Type B pancreatic cell (in vitro differentiated cells): Measurements from ENCODE around the gene CCL7. TPM values are rescaled to one million over a fixed set of nuclear protein-coding genes. Genes with fewer than 3 reads are reported as not detected.

Source experiments
- DNase-seq: peaks from one replicate; pipeline ENCODE4 v3.0.0; 2021; ENCODE audit warnings: mixed read lengths; ENCODE audit not compliant: unreplicated experiment; ENCODE audit errors: extremely low spot score
- H3K27ac Mint-ChIP-seq: 2 replicates; pipeline ENCODE4 v1.8.0; 2021; ENCODE audit warnings: mild to moderate bottlenecking, mixed read lengths
- H3K27me3 Mint-ChIP-seq: 2 replicates; pipeline ENCODE4 v1.8.0; 2021; ENCODE audit warnings: mixed read lengths
- H3K36me3 Mint-ChIP-seq: 2 replicates; pipeline ENCODE4 v1.8.0; 2021; ENCODE audit warnings: mixed read lengths
- H3K4me1 Mint-ChIP-seq: one replicate; pipeline ENCODE4 v1.8.0; 2021; ENCODE audit warnings: mixed read lengths; ENCODE audit not compliant: unreplicated experiment
- H3K4me3 Mint-ChIP-seq: 2 replicates; pipeline ENCODE4 v1.8.0; 2021; ENCODE audit warnings: mild to moderate bottlenecking, mixed read lengths
- H3K9me3 Mint-ChIP-seq: 2 replicates; pipeline ENCODE4 v1.8.0; 2021; ENCODE audit warnings: mixed read lengths
- total RNA-seq: library from RNA; stranded (reverse); gene quantifications from 2 replicates; pipeline ENCODE4 v1.2.1, GENCODE V29; 2021; ENCODE audit warnings: low replicate concordance
- TF ChIP-seq, protein P1 (sequence below): fragments of 200-600 bp; sonication (generic); conservative IDR thresholded peaks from 2 replicates; pipeline ENCODE4 v1.5.0; 2021; ENCODE audit warnings: antibody characterized with exemption, mild to moderate bottlenecking

CCL7 gene
- total RNA-seq, 1 donor from 2014 or later = not detected

DNA sequence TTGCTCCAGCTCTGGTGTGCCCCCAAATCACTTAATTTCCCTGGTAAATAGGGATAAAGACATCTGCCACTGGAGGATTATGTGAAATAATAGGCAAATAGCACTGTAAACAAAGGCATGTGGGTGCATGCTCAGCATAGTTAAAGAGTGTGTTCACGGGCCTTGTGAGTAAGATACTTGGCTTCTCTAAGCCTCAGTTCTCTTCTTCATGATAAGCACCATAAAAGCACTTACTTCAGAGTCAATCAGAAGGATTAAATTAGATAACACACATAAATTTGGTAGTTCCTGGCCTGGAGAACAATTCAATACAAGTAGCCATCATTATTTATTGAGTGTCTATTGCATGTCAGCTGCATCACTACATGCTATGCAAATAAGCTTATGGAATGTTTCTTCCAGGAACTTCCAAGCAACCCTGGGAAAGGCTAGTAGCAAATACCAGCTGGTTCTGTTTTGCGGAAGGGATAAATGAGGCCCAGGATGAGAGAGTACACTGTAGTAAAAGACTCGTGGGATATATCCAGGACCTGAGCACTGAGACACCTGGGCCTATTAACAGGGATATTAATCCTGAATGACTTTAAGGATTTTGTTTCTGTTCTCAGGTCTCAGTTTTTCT, 30.0 kb downstream of the CCL7 start:
- H3K9me3 Mint-ChIP-seq = no peaks in the 10 kb centered on the region
- H3K27ac Mint-ChIP-seq = no peak overlapping the region
- H3K4me1 Mint-ChIP-seq = no peaks in the 10 kb centered on the region
- H3K27me3 Mint-ChIP-seq = no peaks in the 10 kb centered on the region
- TF ChIP-seq, protein P1, sequence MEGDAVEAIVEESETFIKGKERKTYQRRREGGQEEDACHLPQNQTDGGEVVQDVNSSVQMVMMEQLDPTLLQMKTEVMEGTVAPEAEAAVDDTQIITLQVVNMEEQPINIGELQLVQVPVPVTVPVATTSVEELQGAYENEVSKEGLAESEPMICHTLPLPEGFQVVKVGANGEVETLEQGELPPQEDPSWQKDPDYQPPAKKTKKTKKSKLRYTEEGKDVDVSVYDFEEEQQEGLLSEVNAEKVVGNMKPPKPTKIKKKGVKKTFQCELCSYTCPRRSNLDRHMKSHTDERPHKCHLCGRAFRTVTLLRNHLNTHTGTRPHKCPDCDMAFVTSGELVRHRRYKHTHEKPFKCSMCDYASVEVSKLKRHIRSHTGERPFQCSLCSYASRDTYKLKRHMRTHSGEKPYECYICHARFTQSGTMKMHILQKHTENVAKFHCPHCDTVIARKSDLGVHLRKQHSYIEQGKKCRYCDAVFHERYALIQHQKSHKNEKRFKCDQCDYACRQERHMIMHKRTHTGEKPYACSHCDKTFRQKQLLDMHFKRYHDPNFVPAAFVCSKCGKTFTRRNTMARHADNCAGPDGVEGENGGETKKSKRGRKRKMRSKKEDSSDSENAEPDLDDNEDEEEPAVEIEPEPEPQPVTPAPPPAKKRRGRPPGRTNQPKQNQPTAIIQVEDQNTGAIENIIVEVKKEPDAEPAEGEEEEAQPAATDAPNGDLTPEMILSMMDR = no peak
- H3K36me3 Mint-ChIP-seq = no peaks in the 10 kb centered on the region
- no peak for DNase-seq
- H3K4me3 Mint-ChIP-seq = peak overlapping the region; percentile 15

DNA sequence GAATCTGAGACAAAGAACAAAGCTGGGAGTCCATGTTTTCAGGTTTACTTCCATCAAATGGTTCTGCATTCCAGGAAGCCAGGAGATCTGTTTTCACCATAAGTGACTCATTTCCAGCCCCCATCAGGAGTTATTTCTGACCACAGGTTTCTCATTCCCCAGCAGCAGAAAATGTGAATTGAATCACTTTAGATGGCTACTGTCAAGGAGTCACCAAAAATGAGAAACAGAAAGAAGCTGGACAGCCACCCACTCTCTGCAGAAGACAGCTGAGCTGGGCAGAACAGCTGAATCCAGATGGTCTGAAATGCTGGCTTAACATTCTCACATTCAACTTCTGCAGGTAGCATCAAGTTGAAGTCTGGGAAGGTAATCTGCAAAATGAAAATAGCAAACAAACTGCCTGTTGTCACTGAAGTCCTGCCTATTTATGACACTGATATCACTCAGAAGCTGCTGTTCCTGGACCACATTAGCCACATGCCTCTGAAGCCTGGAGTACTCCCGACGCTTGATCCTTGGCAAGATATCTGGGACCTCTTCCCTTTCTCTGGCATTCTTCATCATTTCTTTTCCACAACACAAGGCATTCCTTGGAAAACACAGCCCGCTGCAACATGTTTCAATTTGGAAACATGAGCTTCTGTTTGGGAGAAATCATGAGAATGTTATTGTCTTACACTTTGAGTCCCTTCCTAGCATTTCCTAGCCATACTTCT, 30.8 kb downstream of the CCL7 start:
- no peaks in the 10 kb centered on the region for H3K4me1 Mint-ChIP-seq
- H3K27me3 Mint-ChIP-seq = no peaks in the 10 kb centered on the region
- H3K27ac Mint-ChIP-seq = no peak overlapping the region
- no peak overlapping the region for H3K4me3 Mint-ChIP-seq
- TF ChIP-seq, protein P1 = no peak
- H3K9me3 Mint-ChIP-seq = no peaks in the 10 kb centered on the region
- no peaks in the 10 kb centered on the region for H3K36me3 Mint-ChIP-seq
- no peak for DNase-seq

DNA sequence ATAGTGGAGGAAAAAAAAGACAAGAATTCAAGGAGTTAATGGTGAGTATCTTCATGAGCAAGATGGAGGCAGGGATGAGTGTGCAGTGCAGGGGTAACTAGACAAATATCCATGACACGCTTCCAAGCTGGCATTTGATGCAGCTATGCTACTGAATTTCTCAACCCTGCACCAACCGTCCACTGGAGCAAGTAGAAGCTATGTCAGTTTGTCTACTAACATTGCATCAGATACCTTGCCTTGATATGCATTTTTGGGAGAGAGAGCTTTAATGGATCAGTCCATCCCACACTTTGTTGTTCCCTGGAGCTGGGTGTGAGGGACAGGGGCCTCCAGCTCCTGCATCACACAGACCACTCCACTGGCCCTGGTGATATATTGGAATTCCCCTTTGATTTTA, 32.0 kb downstream of the CCL7 start:
- Mint-ChIP-seq H3K36me3 (no peaks in the 10 kb centered on the region), H3K4me3 (no peak overlapping the region), H3K4me1 (no peaks in the 10 kb centered on the region), H3K9me3 (no peaks in the 10 kb centered on the region), H3K27ac (no peak overlapping the region), H3K27me3 (peaks cover 4% of the 10 kb centered on the region)
- TF ChIP-seq, protein P1 = no peak
- no peak for DNase-seq

DNA sequence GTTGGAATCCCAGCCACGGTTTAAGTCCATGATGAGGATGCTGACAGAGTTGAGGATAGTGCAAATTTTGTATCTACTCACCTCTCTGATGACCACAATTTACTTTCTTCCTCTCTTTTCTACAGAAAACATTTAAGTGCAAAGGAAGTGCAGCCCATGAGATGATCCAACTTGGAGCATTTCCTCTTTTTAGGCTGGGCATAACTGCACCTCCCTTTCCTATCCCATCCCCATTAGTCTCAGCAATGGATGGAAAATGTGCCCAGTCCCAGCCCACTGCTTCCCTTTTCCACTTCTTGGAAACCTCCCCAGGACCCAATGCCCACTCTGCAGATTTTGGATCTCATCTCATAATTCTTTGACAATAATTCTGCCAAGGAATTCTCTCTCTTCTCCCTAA, 32.6 kb downstream of the CCL7 start:
- Mint-ChIP-seq H3K27me3 (peaks cover 4% of the 10 kb centered on the region), H3K27ac (no peak overlapping the region), H3K9me3 (no peaks in the 10 kb centered on the region), H3K36me3 (no peaks in the 10 kb centered on the region), H3K4me3 (no peak overlapping the region), H3K4me1 (no peaks in the 10 kb centered on the region)
- TF ChIP-seq, protein P1 = no peak
- DNase-seq = no peak

DNA sequence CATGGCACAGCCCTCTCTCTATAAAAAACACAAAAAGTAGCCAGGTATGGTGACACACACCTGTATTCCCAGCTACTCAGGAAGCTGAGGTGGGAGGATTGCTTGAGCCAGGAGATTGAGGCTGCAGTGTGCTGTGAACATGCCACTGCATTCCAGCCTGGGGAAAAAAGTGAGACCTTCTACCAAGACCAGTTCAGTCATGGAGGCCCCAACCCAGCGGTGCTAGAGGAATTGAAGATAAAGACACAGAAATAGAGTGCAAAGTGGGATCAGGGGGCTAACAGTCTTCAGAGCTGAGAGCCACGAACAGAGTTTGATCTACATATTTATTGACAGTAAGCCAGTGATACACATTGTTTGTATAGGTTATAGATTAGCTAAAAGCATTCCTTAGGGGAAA, 33.6 kb downstream of the CCL7 start:
- Mint-ChIP-seq H3K36me3 (no peaks in the 10 kb centered on the region), H3K9me3 (no peaks in the 10 kb centered on the region), H3K4me1 (no peaks in the 10 kb centered on the region), H3K27ac (no peak overlapping the region), H3K4me3 (no peak overlapping the region), H3K27me3 (peaks cover 4% of the 10 kb centered on the region)
- TF ChIP-seq, protein P1 = no peak
- no peak for DNase-seq
